ENCODE data around the gene PLCB4. TPM values are rescaled to one million over a fixed set of nuclear protein-coding genes. Genes with fewer than 3 reads are reported as not detected.

The PLCB4 gene
- total and polyA plus RNA-seq, 2 donors, result 11.5 to 32.1 TPM

- DNase-seq (ENCODE audit: extremely low spot score), result no peak
- no peak overlapping the region for H3K4me3 ChIP-seq (ENCODE audit: low read depth, low read length)
- no peaks in the 10 kb centered on the region for H3K36me3 ChIP-seq (ENCODE audit: insufficient read depth)
- no peaks in the 10 kb centered on the region for H3K4me1 ChIP-seq (ENCODE audit: insufficient read depth)
- H3K27ac ChIP-seq (ENCODE audit: low read depth), result no peak overlapping the region
These were observed 378.3 kb downstream of the PLCB4 start for GRCh38 chr20:9447182-9447581.

GRCh38 chr20:9453201-9453600, 384.3 kb downstream of the PLCB4 start:
- Histone ChIP-seq H3K4me3 (ENCODE audit: low read depth, low read length) (no peak overlapping the region), H3K4me1 (ENCODE audit: insufficient read depth) (no peaks in the 10 kb centered on the region), H3K27ac (ENCODE audit: low read depth) (no peak overlapping the region), H3K36me3 (ENCODE audit: insufficient read depth) (peaks cover 2% of the 10 kb centered on the region)
- 91% methylated on average over 2 of the region's 2 CpGs for WGBS
- no peak for DNase-seq (ENCODE audit: extremely low spot score)

- H3K27ac ChIP-seq (ENCODE audit: low read depth), result no peak overlapping the region
- WGBS, result 90% methylated on average over 2 of the region's 2 CpGs
- H3K4me3 ChIP-seq (ENCODE audit: low read depth, low read length), result no peak overlapping the region
- no peaks in the 10 kb centered on the region for H3K4me1 ChIP-seq (ENCODE audit: insufficient read depth)
- no peak for DNase-seq (ENCODE audit: extremely low spot score)
- peaks cover 2% of the 10 kb centered on the region for H3K36me3 ChIP-seq (ENCODE audit: insufficient read depth)
These were observed 385.9 kb downstream of the PLCB4 start for GRCh38 chr20:9454791-9455190.

- peaks cover 2% of the 10 kb centered on the region for H3K36me3 ChIP-seq (ENCODE audit: insufficient read depth)
- 88% methylated on average over 2 of the region's 2 CpGs for WGBS
These were observed 388.2 kb downstream of the PLCB4 start for GRCh38 chr20:9457136-9457535.

GRCh38 chr20:9458138-9458796, 389.4 kb downstream of the PLCB4 start:
- Histone ChIP-seq H3K4me1 (ENCODE audit: insufficient read depth) (no peaks in the 10 kb centered on the region), H3K27ac (ENCODE audit: low read depth) (no peak overlapping the region), H3K4me3 (ENCODE audit: low read depth, low read length) (no peak overlapping the region), H3K36me3 (ENCODE audit: insufficient read depth) (peaks cover 2% of the 10 kb centered on the region)
- 78% methylated on average over 1 of the region's 1 CpG for WGBS
- no peak for DNase-seq (ENCODE audit: extremely low spot score)

More at GRCh38 chr20:9457136-9457535, 388.2 kb downstream of the PLCB4 start:
- DNase-seq (ENCODE audit: extremely low spot score), result no peak
- Histone ChIP-seq H3K4me3 (ENCODE audit: low read depth, low read length) (no peak overlapping the region), H3K27ac (ENCODE audit: low read depth) (no peak overlapping the region), H3K4me1 (ENCODE audit: insufficient read depth) (no peaks in the 10 kb centered on the region)

GRCh38 chr20:9460518-9460917, 391.6 kb downstream of the PLCB4 start:
- no peak overlapping the region for H3K27ac ChIP-seq (ENCODE audit: low read depth)
- DNase-seq (ENCODE audit: extremely low spot score), result no peak
- H3K36me3 ChIP-seq (ENCODE audit: insufficient read depth), result peaks cover 2% of the 10 kb centered on the region
- 57% methylated on average over 2 of the region's 2 CpGs for WGBS
- H3K4me3 ChIP-seq (ENCODE audit: low read depth, low read length), result no peak overlapping the region
- no peaks in the 10 kb centered on the region for H3K4me1 ChIP-seq (ENCODE audit: insufficient read depth)

GRCh38 chr20:9467995-9468394, 399.1 kb downstream of the PLCB4 start:
- no peak overlapping the region for H3K27ac ChIP-seq (ENCODE audit: low read depth)
- no peak for DNase-seq (ENCODE audit: extremely low spot score)
- H3K4me1 ChIP-seq (ENCODE audit: insufficient read depth), result no peaks in the 10 kb centered on the region
- no peaks in the 10 kb centered on the region for H3K36me3 ChIP-seq (ENCODE audit: insufficient read depth)
- WGBS, result 49% methylated on average over 3 of the region's 3 CpGs
- H3K4me3 ChIP-seq (ENCODE audit: low read depth, low read length), result no peak overlapping the region

GRCh38 chr20:9474835-9475415, 406.0 kb downstream of the PLCB4 start:
- WGBS, result 91% methylated on average over 2 of the region's 2 CpGs
- peaks cover 2% of the 10 kb centered on the region for H3K36me3 ChIP-seq (ENCODE audit: insufficient read depth)

GRCh38 chr20:9475456-9475855, 406.6 kb downstream of the PLCB4 start:
- peaks cover 2% of the 10 kb centered on the region for H3K36me3 ChIP-seq (ENCODE audit: insufficient read depth)
- no peak for DNase-seq (ENCODE audit: extremely low spot score)
- H3K4me1 ChIP-seq (ENCODE audit: insufficient read depth), result no peaks in the 10 kb centered on the region
- no peak overlapping the region for H3K27ac ChIP-seq (ENCODE audit: low read depth)
- no peak overlapping the region for H3K4me3 ChIP-seq (ENCODE audit: low read depth, low read length)

More at GRCh38 chr20:9474835-9475415, 406.0 kb downstream of the PLCB4 start:
- no peak for DNase-seq (ENCODE audit: extremely low spot score)
- H3K27ac ChIP-seq (ENCODE audit: low read depth), result no peak overlapping the region
- H3K4me3 ChIP-seq (ENCODE audit: low read depth, low read length), result no peak overlapping the region
- no peaks in the 10 kb centered on the region for H3K4me1 ChIP-seq (ENCODE audit: insufficient read depth)

GRCh38 chr20:9476174-9476573, 407.3 kb downstream of the PLCB4 start:
- Histone ChIP-seq H3K27ac (ENCODE audit: low read depth) (no peak overlapping the region), H3K36me3 (ENCODE audit: insufficient read depth) (peaks cover 2% of the 10 kb centered on the region), H3K4me1 (ENCODE audit: insufficient read depth) (no peaks in the 10 kb centered on the region), H3K4me3 (ENCODE audit: low read depth, low read length) (no peak overlapping the region)
- whole genome bisulfite sequencing, result 60% methylated on average over 4 of the region's 4 CpGs
- no peak for DNase-seq (ENCODE audit: extremely low spot score)

GRCh38 chr20:9476637-9477036, 407.8 kb downstream of the PLCB4 start:
- Histone ChIP-seq H3K4me1 (ENCODE audit: insufficient read depth) (no peaks in the 10 kb centered on the region), H3K4me3 (ENCODE audit: low read depth, low read length) (no peak overlapping the region), H3K27ac (ENCODE audit: low read depth) (no peak overlapping the region), H3K36me3 (ENCODE audit: insufficient read depth) (peaks cover 2% of the 10 kb centered on the region)
- 88% methylated on average over 7 of the region's 7 CpGs for WGBS
- DNase-seq (ENCODE audit: extremely low spot score), result no peak

- H3K36me3 ChIP-seq (ENCODE audit: insufficient read depth), result peaks cover 2% of the 10 kb centered on the region
- no peak overlapping the region for H3K27ac ChIP-seq (ENCODE audit: low read depth)
- no peaks in the 10 kb centered on the region for H3K4me1 ChIP-seq (ENCODE audit: insufficient read depth)
- 44% methylated on average over 4 of the region's 4 CpGs for WGBS
- H3K4me3 ChIP-seq (ENCODE audit: low read depth, low read length), result no peak overlapping the region
- DNase-seq (ENCODE audit: extremely low spot score), result no peak
These were observed 409.9 kb downstream of the PLCB4 start for GRCh38 chr20:9478771-9479170.

- WGBS, result 91% methylated on average over 4 of the region's 4 CpGs
- DNase-seq (ENCODE audit: extremely low spot score), result no peak
These were observed 411.2 kb downstream of the PLCB4 start for GRCh38 chr20:9480066-9480465.

GRCh38 chr20:9482180-9482579, 413.3 kb downstream of the PLCB4 start:
- Histone ChIP-seq H3K36me3 (ENCODE audit: insufficient read depth) (peaks cover under 1% of the 10 kb centered on the region), H3K4me1 (ENCODE audit: insufficient read depth) (no peaks in the 10 kb centered on the region), H3K4me3 (ENCODE audit: low read depth, low read length) (no peak overlapping the region), H3K27ac (ENCODE audit: low read depth) (no peak overlapping the region)
- 83% methylated on average over 3 of the region's 3 CpGs for WGBS
- DNase-seq (ENCODE audit: extremely low spot score), result no peak

More at GRCh38 chr20:9480066-9480465, 411.2 kb downstream of the PLCB4 start:
- peaks cover 2% of the 10 kb centered on the region for H3K36me3 ChIP-seq (ENCODE audit: insufficient read depth)
- no peak overlapping the region for H3K27ac ChIP-seq (ENCODE audit: low read depth)
- H3K4me3 ChIP-seq (ENCODE audit: low read depth, low read length), result no peak overlapping the region
- no peaks in the 10 kb centered on the region for H3K4me1 ChIP-seq (ENCODE audit: insufficient read depth)
